K562 (cell line): Measurements from ENCODE around the gene CTNNBL1. TPM values are rescaled to one million over a fixed set of nuclear protein-coding genes. Genes with fewer than 3 reads are reported as not detected.

Experiments used
- ATAC-seq: fragments of 200-7000 bp; cut with Tn5 transposase; 3 replicates; pipeline ENCODE4 v1.9.1; 2020; ENCODE audit warnings: moderate library complexity
- BruUV-seq: library from RNA; stranded (reverse); fragments of 400-500 nt; replicated peaks from 2 replicates; lab custom pipeline; 2021; lab: Mats Ljungman, UMichigan
- CTCF ChIA-PET: fragments of 300-600 bp; formaldehyde crosslinking; extraction: SDS; loops from one replicate; lab custom pipeline; 2021; ENCODE audit warnings: low intra/inter-chr PET ratio; lab: Yijun Ruan, JAX
- POLR2A ChIA-PET: fragments of 300-600, 350-650 bp; sonication (Branson Sonifier 250); formaldehyde crosslinking; extraction: SDS; loops from one replicate; lab custom pipeline; 2021; ENCODE audit warnings: antibody characterized with exemption, inconsistent platforms; lab: Yijun Ruan, JAX
- DNase-seq, 4 experiments: peaks; one replicate each; pipeline versions ENCODE4 v3.0.0 to v3.0.0-alpha.2; 2011 to 2018; ENCODE audit warnings: low spot score in 3 of 4, mixed read lengths in 3 of 4; ENCODE audit errors: extremely low read depth in 1 of 4
- FAIRE-seq: peaks from 2 replicates; lab custom pipeline; 2011; peaks lifted over from hg19 to GRCh38; lab: Jason Lieb, UNC
- H2AFZ ChIP-seq: 2 replicates; pipeline ENCODE4 v1.6.0; 2011; ENCODE audit warnings: low read depth, low read length, control low read depth, inconsistent platforms
- H3K27ac ChIP-seq: fragments of 200-600 bp; 3 replicates; pipeline ENCODE4 v1.8.0; 2011; ENCODE audit warnings: low read depth, mild to moderate bottlenecking, control low read depth, inconsistent platforms, low read length, moderate library complexity, mixed read lengths; ENCODE audit errors: extremely low read depth
- H3K27me3 ChIP-seq, 2 experiments: fragments of 300-600 bp in 1 of 2; 2 replicates in 1 of 2; 3 replicates in 1 of 2; pipeline versions ENCODE4 v1.6.0 to v1.8.0; 2011; ENCODE audit warnings: inconsistent platforms in 2 of 2, low read length in 2 of 2, mild to moderate bottlenecking in 1 of 2, mixed read lengths in 1 of 2, moderate library complexity in 1 of 2; ENCODE audit not compliant: control insufficient read depth in 2 of 2, insufficient read depth in 2 of 2
- H3K36me3 ChIP-seq: fragments of 300-600 bp; 3 replicates; pipeline ENCODE4 v1.8.0; 2011; ENCODE audit warnings: mild to moderate bottlenecking, low read length, inconsistent platforms; ENCODE audit not compliant: control insufficient read depth, insufficient read depth
- H3K4me1 ChIP-seq, 2 experiments: fragments of 200-600 bp in 1 of 2; replicated peaks in 1 of 2; 2 replicates in 1 of 2; 3 replicates in 1 of 2; pipeline versions ENCODE4 v1.5.1 to v1.8.0; 2011; ENCODE audit warnings: inconsistent platforms in 2 of 2, low read length in 2 of 2, mild to moderate bottlenecking in 1 of 2, mixed read lengths in 1 of 2, moderate library complexity in 1 of 2; ENCODE audit not compliant: control insufficient read depth in 2 of 2, insufficient read depth in 2 of 2
- H3K4me2 ChIP-seq: 2 replicates; pipeline ENCODE4 v1.6.1; 2011; ENCODE audit warnings: low read length, control low read depth, inconsistent platforms, mixed read lengths; ENCODE audit not compliant: insufficient read depth
- H3K4me3 ChIP-seq: fragments of 200-600 bp; sonication (generic), shearing (Covaris generic); 2 replicates; pipeline ENCODE4 v1.5.1; 2016; ENCODE audit warnings: control low read depth, inconsistent platforms
- H3K79me2 ChIP-seq: fragments of 200-600 bp; 3 replicates; pipeline ENCODE4 v1.8.0; 2011; ENCODE audit warnings: low read length, inconsistent platforms; ENCODE audit not compliant: control insufficient read depth, insufficient read depth
- H3K9ac ChIP-seq, 2 experiments: 2 replicates each; pipeline versions ENCODE4 v1.6.0 to v1.6.1; 2011; ENCODE audit warnings: low read depth in 2 of 2, low read length in 2 of 2, control low read depth in 1 of 2, inconsistent platforms in 1 of 2, mild to moderate bottlenecking in 1 of 2, mixed read lengths in 1 of 2; ENCODE audit not compliant: insufficient read depth in 1 of 2
- H3K9me1 ChIP-seq: one replicate; pipeline ENCODE4 v1.6.0; 2011; ENCODE audit warnings: inconsistent platforms, mild to moderate bottlenecking, low read length, moderate library complexity; ENCODE audit not compliant: control insufficient read depth, insufficient read depth
- H3K9me3 ChIP-seq: replicated peaks from 2 replicates; pipeline ENCODE4 v1.5.1; 2011; ENCODE audit warnings: low read depth, low read length, inconsistent platforms; ENCODE audit not compliant: control insufficient read depth, insufficient read depth
- H4K20me1 ChIP-seq: replicated peaks from 2 replicates; pipeline ENCODE4 v1.6.1; 2011; ENCODE audit warnings: low read length, inconsistent platforms, mixed read lengths; ENCODE audit not compliant: control insufficient read depth, insufficient read depth
- BMI1 ChIP-seq: fragments of 150-350 bp; IDR thresholded peaks from 2 replicates; pipeline ENCODE4 v1.6.1; 2014; ENCODE audit warnings: low read length
- CUX1 ChIP-seq: fragments of 200-800 bp; sonication (Bioruptor generic); IDR thresholded peaks from 2 replicates; pipeline ENCODE4 v1.6.1; 2016; ENCODE audit warnings: missing genetic modification characterization, missing compliant biosample characterization
- HNRNPLL ChIP-seq: fragments of 200-400 bp; formaldehyde crosslinking; IDR thresholded peaks from 2 replicates; pipeline ENCODE4 v1.6.1; 2017; ENCODE audit warnings: low read length, low read depth, mild to moderate bottlenecking; ENCODE audit not compliant: poor library complexity, severe bottlenecking
- JUND ChIP-seq, 2 experiments: IDR thresholded peaks; 2 replicates in 1 of 2; 3 replicates in 1 of 2; pipeline ENCODE4 v1.6.1; 2011; ENCODE audit warnings: borderline replicate concordance in 2 of 2, low read depth in 2 of 2, low read length in 2 of 2, improper control_type of control experiment in 1 of 2, missing biosample characterization in 1 of 2, missing genetic modification characterization in 1 of 2, missing genetic modification reagents in 1 of 2
- MED1 ChIP-seq: sonication (generic); formaldehyde crosslinking; IDR thresholded peaks from 2 replicates; pipeline ENCODE4 v1.8.1; 2023; ENCODE audit warnings: missing genetic modification reagents, borderline replicate concordance
- MTA3 ChIP-seq: fragments of 450-650 bp; formaldehyde crosslinking; IDR thresholded peaks from 2 replicates; pipeline ENCODE4 v1.6.1; 2017; ENCODE audit warnings: mild to moderate bottlenecking, borderline replicate concordance
- NRF1 ChIP-seq, 2 experiments: fragments of 450-650 bp; IDR thresholded peaks in 1 of 2; conservative IDR thresholded peaks in 1 of 2; 2 replicates each; pipeline ENCODE4 v1.6.1; 2014; ENCODE audit warnings: mild to moderate bottlenecking in 2 of 2
- PBX2 ChIP-seq, 2 experiments: IDR thresholded peaks in 1 of 2; conservative IDR thresholded peaks in 1 of 2; 2 replicates each; pipeline ENCODE4 v1.6.1; 2016; ENCODE audit warnings: low read depth in 2 of 2, mild to moderate bottlenecking in 1 of 2, missing compliant biosample characterization in 1 of 2, missing genetic modification characterization in 1 of 2, moderate library complexity in 1 of 2
- PHB2 ChIP-seq: fragments of 450-650 bp; IDR thresholded peaks from 2 replicates; pipeline ENCODE4 v1.6.1; 2017; ENCODE audit warnings: low read depth
- RBM14 ChIP-seq: fragments of 200-400 bp; formaldehyde crosslinking; IDR thresholded peaks from 2 replicates; pipeline ENCODE4 v1.6.1; 2018; ENCODE audit warnings: low read depth, mild to moderate bottlenecking, low read length, moderate library complexity, borderline replicate concordance; ENCODE audit not compliant: insufficient read depth
- SMAD3 ChIP-seq: fragments of 450-650 bp; formaldehyde crosslinking; conservative IDR thresholded peaks from 2 replicates; pipeline ENCODE4 v1.4.0; 2020; ENCODE audit warnings: mild to moderate bottlenecking
- ZNF584 ChIP-seq: fragments of 200-800 bp; sonication (Bioruptor generic); IDR thresholded peaks from 2 replicates; pipeline ENCODE4 v1.6.1; 2016; ENCODE audit warnings: low read depth, mild to moderate bottlenecking, missing genetic modification characterization, missing compliant biosample characterization
- WGBS: fragments of 100-300 bp; shearing (Covaris generic); methylation state at CpG from one replicate; pipeline ENCODE4 v1.1.6; 2016; ENCODE audit warnings: low coverage, mixed read lengths; ENCODE audit not compliant: insufficient coverage; ENCODE audit errors: missing lambda C conversion rate; 5-methylcytosine and 5-hydroxymethylcytosine counted together
- in situ Hi-C: fragments of 300-500 bp; cut with MboI; formaldehyde crosslinking; loops from 4 replicates; pipeline ENCODE4 v1.15.0; 2018; ENCODE audit warnings: inconsistent platforms, mixed read lengths
- intact Hi-C: fragments of 100-400 bp; cut with micrococcal nuclease; formaldehyde crosslinking; loops from 2 replicates; pipeline ENCODE4 v1.14.2; 2022
- polyA plus RNA-seq, 8 experiments: library from polyadenylated mRNA; depleted of rRNA in 4 of 8; stranded (reverse) in 5 of 8; unstranded in 3 of 8; fragments of >200 nt; fragmentation: Nextera tagmentation in 2 of 8; fragmentation: Illumina TruSeq in 1 of 8; extraction: Ambion mirVana in 2 of 8; extraction: Trizol in 1 of 8; gene quantifications; 2 replicates each; pipeline versions ENCODE4 v1.2.1 to v1.2.3, GENCODE V29; 2011 to 2014; ENCODE audit warnings: inconsistent platforms in 1 of 8, missing spikeins in 1 of 8
- total RNA-seq, 7 experiments: library from RNA; depleted of rRNA in 6 of 7; stranded (reverse); fragments of >200 nt in 6 of 7; fragmentation: Illumina TruSeq in 2 of 7; extraction: Trizol in 2 of 7; gene quantifications; 2 replicates each; pipeline versions ENCODE4 v1.2.1 to v1.2.3, GENCODE V29; 2011 to 2021; ENCODE audit warnings: low replicate concordance in 1 of 7

CTNNBL1 gene
- total and polyA plus RNA-seq, 9 of the 15 experiments (the other 6 are each of a cell fraction or from before 2014, with no cell fraction given), result 32.4 to 85.6 (median 43.6) TPM

GRCh38 chr20:37677969-37678861 is 15.6 kb upstream of the CTNNBL1 start:
- 4% methylated on average over 10 of the region's 11 CpGs for whole genome bisulfite sequencing
- H3K4me1 ChIP-seq, result no peaks in the 10 kb centered on the region
- POLR2A ChIA-PET, result no interaction called here
- TF ChIP-seq MED1 (CRISPR knock-in tag), result no peak
- no peak for TF ChIP-seq ZNF584 (CRISPR knock-in tag)
- TF ChIP-seq NRF1 (conservative IDR thresholded peaks at IDR 0.05 in 1 of 2, IDR thresholded peaks at IDR 0.05 in 1 of 2), result no peak
- no peak for TF ChIP-seq BMI1
- TF ChIP-seq PBX2 (CRISPR knock-in tag; IDR thresholded peaks at IDR 0.05; ENCODE audit: low read depth), result no peak
- 0 out of 2 replicates have a peak, but pooled peaks have one; percentile 24 for TF ChIP-seq PBX2 (tag; conservative IDR thresholded peaks at IDR 0.05; ENCODE audit: low read depth)
- no peak for TF ChIP-seq MTA3
- no peak for TF ChIP-seq JUND (IDR thresholded peaks at IDR 0.05; ENCODE audit: borderline replicate concordance, low read depth, low read length)
- TF ChIP-seq JUND (tag; IDR thresholded peaks at IDR 0.05; ENCODE audit: borderline replicate concordance, low read depth, low read length), result no peak
- no peak for TF ChIP-seq SMAD3 (CRISPR knock-in tag)
- TF ChIP-seq PHB2, result no peak
- TF ChIP-seq CUX1 (CRISPR knock-in tag), result no peak
- TF ChIP-seq RBM14, result no peak
- no peak for TF ChIP-seq HNRNPLL

More at GRCh38 chr20:37677969-37678861, 15.6 kb upstream of the CTNNBL1 start:
- DNase-seq (no peak), ATAC-seq (no peak), FAIRE-seq (no peak)
- in situ Hi-C loops, result no loop called here
- no peak overlapping the region for H2AFZ ChIP-seq
- H3K4me3 ChIP-seq, result no peak overlapping the region
- H3K9me1 ChIP-seq, result no peaks in the 10 kb centered on the region
- H4K20me1 ChIP-seq, result no peaks in the 10 kb centered on the region
- H3K4me2 ChIP-seq, result no peak overlapping the region
- no peaks in the 10 kb centered on the region for H3K36me3 ChIP-seq
- H3K79me2 ChIP-seq, result no peaks in the 10 kb centered on the region
- no peak overlapping the region for H3K9ac ChIP-seq
- H3K27me3 ChIP-seq, result peaks cover 28 to 55% of the 10 kb centered on the region in 2 experiments; a peak in 3 of 5 replicates
- CTCF ChIA-PET, result no interaction called here
- H3K9me3 ChIP-seq, result no peaks in the 10 kb centered on the region
- H3K27ac ChIP-seq, result no peak overlapping the region
- BruUV-seq, result no TSS peak
- intact Hi-C loops, result no loop called here
